CD4-positive, alpha-beta T cell treated with Interleukin-4 for 1 hour (primary cell): Measurements from ENCODE around the gene IKZF4.
"Not testable (repeated sequence)": the region's sequence is repeated elsewhere in the genome, so short reads cannot be mapped to it uniquely, and the experiment has no call there.

Experiments used
- DNase-seq, 2 donors: peaks; one replicate each; pipeline ENCODE4 v3.0.0-alpha.2; 2020 to 2022

The IKZF4 gene

DNA sequence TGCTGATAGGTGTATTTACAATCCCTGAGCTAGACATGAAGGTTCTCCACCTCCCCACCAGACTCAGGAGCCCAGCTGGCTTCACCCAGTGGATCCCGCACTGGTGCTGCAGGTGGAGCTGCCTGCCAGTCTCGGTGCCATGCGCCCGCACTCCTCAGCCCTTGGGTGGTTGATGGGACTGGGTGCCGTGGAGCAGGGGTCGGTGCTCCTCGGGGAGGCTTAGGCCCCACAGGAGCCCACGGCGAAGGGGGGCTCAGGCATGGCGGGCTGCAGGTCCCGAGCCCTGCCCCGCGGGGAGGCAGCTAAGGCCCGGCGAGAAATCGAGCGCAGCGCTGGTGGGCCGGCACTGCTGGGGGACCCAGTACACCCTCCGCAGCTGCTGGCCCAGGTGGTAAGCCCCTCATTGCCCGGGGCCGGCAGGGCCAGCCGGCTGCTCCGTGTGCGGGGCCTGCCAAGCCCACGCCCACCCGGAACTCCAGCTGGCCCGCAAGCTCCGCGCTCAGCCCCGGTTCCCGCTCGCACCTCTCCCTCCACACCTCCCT is 20.8 kb upstream of the IKZF4 start:
- DNase-seq = not testable (repeated sequence)

GRCh38 chr12:56001487-56002100 is 19.2 kb upstream of the IKZF4 start:
- DNase-seq = no peak

GRCh38 chr12:56003376-56003775 is 17.5 kb upstream of the IKZF4 start:
- DNase-seq = not testable (repeated sequence)

- no peak for DNase-seq
Observed at GRCh38 chr12:56004211-56004610, 16.6 kb upstream of the IKZF4 start.

- peak; percentile 48 to 72 for DNase-seq
Observed at GRCh38 chr12:56007564-56008559, 13.0 kb upstream of the IKZF4 start.

DNA sequence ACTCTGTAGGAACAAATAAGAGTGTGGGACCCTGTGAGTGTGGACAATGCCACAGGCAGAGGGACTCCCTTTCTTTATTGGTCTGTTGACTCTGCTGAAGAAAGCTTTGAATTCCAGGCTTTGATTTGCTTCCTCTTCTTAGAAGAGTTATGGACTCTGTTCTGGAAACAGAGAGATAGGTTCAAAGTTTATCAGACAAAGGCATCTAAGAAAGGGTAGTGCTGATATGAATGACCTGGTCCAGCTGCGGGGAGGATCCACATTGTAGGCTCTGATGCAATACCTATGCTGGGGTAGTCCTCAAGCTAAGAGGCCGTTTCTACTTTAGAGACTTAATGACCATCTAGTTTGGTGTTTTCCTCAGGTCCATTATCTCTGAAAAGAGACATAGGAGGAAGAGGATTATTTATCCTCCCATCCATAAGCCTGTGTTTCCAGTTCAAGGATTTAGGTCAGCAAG is 10.7 kb upstream of the IKZF4 start:
- DNase-seq = no peak

- DNase-seq = no peak
Observed at GRCh38 chr12:56011509-56012090, 9.2 kb upstream of the IKZF4 start.

DNA sequence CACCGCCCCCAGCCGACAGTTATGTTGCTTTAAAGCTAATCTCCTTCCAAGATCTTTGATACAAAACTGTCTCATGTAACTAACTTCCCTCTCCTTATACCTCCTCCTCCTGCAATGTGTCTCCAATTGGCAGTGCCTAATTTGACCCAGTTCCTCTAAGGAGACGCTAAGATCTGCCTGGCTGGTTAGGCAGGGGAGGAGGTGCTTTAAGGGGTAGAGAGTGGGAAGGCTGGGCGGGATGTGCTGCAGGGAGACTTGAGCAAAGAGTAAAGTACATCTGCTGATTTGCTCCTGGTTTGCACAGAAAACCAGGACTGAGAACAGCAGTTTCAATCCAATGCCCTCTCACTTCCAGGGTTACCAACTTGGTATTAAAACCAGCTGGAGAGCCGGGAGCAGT is 7.4 kb upstream of the IKZF4 start:
- no peak for DNase-seq

DNA sequence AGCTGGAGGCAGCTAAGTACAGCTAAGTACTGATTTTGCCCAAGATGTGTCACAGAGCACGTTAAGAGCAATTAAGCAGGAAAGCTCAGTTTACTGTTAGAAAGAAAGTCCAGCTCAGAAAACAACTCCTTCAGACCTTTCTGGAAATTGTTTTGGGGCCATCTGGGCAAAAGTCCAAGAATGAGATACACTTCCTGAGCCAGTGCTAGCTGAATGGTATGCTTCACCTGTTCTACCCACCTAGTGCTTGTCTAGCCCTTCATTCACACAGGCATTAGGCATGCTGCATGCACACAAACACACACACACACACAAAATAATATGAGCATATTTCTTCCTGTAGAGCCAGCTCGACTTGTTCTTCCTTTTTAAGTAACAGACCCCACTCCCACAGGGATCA is 6.6 kb upstream of the IKZF4 start:
- no peak for DNase-seq

DNA sequence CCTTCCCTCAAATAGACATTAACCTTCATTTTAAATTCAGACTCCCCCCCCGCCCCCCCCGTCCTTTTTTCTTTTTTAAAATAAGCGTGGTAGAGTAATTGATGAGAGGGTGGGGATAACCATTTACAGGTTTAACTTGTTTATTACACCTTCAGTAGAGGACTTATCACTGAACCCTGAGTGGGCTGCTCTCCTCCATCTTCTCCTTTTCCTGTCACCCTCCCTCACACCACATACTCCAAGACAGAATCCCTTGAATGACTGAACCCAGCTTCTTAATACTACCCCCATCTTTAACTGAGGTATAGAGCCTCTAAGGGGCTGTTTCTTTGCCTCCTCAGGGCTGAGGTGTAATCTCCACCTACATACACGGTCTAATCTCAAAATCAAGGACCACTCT is 3.7 kb upstream of the IKZF4 start:
- DNase-seq = no peak

DNA sequence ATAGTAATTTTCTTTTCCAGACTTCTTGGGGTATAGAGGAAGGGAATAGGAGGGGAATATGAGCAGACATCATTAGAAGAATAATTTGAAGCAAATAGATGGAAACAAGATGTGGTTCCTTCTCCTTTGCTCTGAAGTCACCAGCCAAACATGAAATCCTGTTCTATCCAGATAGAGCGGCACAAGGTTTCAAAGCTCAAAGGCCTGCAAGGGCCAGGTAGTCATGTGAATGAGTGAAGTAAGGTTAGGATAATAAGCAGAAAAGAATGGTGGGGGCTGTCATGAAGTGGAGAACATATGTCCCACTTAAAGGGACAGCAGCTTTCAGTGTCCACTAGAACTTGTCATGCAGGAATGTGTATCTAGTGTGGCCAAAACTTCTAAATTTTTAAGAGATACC is 2.5 kb upstream of the IKZF4 start:
- DNase-seq = no peak

DNA sequence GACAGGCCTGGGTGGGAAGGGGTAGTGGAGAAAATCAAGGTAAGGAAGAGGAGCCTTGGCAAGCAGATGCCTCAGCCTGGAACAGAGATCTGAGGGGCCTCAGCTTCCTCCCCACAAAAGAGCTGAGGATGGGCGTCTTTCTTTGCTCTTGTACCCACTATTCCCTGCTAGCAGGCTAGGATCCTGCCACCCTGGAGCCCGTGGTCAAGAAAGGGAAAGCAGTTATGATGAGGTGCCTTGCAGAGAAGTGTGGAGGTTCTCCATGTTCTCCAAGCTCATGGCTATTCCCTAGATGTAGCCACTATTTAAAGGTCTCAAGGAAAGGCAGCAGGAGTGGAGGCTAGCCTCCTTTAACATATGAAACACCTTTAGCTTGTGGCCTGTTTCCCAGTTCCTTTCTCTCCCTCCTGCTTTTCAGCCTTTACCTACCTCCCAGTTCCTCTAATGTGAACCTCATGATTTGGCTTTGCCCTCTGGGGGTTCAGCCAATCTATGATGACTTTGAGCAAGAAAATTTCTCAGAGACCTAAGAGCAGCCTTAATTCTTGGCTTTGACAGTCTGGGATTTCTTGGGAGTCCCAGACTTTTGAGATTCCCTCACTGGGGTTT is 1.1 kb downstream of the IKZF4 start:
- DNase-seq = no peak

DNA sequence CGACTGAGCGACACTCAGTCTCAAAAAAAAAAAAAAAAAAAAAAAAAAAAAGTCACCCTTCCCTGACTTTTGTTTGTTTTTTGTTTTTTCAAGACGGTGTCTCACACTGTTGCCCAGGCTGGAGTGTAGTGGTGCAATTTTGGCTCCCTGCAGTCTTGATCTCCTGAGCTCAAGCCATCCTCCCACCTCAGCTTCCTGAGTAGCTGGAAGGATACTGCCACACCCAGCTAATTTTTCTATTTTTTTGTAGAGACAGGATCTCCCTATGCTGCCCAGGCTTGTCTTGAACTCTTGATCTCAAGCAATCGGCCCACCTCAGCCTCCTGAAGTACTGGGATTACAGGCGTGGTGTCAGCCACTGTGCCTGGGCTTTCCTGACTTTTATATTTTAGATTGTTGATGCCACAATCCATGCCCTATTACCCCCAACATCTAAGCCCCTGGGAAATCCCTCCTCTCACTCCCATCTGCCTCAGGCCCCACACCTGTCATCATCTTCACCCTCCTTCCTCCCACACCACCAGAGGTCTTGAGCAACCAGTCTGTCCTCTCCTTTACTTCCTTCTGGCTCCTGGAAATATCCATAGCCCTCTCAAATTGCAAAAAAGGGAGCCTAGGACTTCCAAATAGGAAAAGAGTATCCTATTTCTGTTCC is 7.8 kb downstream of the IKZF4 start:
- DNase-seq = no peak

- DNase-seq = no peak
Observed at GRCh38 chr12:56029166-56029519, 8.3 kb downstream of the IKZF4 start.

DNA sequence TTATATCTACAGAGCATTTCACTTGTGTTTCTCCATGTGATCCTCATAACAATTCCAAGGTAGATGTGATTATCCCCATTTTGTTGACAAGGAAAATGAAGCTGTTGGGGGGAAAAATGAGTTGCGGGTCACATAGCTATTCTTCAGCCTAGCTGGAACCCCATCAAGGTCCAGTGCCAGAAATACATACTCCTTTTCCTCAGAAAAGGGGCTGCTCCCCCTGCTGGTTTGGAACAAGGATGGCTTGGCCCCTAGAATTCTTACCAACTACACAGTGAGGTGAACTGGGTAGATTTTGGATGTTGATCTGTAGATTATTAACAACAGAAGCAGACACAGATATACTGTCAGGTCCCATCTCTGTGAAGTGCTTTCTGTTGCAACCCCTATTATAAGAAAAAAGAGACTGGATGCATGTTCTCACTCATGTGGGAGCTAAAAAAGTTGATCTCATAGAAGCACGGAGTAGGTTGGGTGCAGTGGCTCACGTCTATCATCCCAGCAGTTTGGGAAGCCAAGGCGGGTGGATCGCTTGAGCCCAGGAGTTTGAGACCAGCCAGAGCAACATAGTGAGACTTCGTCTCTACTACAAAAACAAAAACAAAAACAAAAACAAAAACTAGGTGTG is 8.9 kb downstream of the IKZF4 start:
- peak; percentile 48 to 61 for DNase-seq

DNA sequence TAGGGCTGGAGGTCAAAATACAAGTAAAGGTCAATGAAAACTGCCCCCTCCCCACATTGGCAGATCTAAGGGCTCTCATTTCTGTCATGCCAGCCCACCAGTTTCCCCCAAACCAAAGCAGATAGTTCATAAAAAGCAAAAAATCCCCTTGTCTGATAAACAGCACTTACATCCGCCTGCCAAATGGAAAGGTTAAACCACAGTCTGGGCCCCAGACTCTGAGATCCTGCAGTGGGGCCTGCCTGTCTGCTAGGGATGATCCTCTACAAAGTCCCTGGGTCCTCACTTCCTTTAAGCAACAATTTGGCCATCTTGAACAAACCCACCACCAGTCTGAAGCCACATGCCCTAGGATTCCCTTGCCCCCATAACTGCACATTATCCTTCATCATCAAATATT is 11.1 kb downstream of the IKZF4 start:
- DNase-seq = no peak

DNA sequence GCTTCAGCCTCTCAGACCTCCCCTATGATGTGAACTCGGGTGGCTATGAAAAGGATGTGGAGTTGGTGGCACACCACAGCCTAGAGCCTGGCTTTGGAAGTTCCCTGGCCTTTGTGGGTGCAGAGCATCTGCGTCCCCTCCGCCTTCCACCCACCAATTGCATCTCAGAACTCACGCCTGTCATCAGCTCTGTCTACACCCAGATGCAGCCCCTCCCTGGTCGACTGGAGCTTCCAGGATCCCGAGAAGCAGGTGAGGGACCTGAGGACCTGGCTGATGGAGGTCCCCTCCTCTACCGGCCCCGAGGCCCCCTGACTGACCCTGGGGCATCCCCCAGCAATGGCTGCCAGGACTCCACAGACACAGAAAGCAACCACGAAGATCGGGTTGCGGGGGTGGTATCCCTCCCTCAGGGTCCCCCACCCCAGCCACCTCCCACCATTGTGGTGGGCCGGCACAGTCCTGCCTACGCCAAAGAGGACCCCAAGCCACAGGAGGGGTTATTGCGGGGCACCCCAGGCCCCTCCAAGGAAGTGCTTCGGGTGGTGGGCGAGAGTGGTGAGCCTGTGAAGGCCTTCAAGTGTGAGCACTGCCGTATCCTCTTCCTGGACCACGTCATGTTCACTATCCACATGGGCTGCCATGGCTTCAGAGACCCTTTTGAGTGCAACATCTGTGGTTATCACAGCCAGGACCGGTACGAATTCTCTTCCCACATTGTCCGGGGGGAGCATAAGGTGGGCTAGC is 13.9 kb downstream of the IKZF4 start:
- DNase-seq = peak; percentile 22 to 44

DNA sequence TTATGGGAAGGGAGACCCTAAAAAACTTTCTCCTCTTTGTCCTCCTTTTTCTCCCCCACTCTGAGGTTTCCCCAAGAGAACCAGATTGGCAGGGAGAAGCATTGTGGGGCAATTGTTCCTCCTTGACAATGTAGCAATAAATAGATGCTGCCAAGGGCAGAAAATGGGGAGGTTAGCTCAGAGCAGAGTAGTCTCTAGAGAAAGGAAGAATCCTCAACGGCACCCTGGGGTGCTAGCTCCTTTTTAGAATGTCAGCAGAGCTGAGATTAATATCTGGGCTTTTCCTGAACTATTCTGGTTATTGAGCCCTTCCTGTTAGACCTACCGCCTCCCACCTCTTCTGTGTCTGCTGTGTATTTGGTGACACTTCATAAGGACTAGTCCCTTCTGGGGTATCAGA is 16.3 kb downstream of the IKZF4 start:
- DNase-seq = no peak

DNA sequence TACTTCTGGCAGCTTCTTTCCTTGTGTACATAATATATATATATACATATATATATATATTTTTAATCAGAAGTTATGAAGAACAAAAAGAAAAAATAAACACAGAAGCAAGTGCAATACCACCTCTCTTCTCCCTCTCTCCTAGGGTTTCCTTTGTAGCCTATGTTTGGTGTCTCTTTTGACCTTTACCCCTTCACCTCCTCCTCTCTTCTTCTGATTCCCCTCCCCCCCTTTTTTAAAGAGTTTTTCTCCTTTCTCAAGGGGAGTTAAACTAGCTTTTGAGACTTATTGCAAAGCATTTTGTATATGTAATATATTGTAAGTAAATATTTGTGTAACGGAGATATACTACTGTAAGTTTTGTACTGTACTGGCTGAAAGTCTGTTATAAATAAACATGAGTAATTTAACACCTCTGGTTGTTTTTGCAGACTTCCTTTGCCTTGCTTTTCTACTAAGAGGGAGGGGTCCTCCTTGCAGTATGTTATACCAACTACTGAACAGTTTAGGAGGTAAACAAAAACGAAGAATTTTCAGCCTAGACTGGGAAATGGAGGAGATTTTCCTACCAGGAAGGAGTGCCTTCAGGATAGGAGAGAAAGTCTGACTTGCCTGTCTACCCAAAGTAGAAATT is 17.3 kb downstream of the IKZF4 start:
- DNase-seq = no peak

GRCh38 chr12:56040151-56040550 is 19.3 kb downstream of the IKZF4 start:
- no peak for DNase-seq
